ENCODE results near the gene B2M.

The B2M gene

DNA sequence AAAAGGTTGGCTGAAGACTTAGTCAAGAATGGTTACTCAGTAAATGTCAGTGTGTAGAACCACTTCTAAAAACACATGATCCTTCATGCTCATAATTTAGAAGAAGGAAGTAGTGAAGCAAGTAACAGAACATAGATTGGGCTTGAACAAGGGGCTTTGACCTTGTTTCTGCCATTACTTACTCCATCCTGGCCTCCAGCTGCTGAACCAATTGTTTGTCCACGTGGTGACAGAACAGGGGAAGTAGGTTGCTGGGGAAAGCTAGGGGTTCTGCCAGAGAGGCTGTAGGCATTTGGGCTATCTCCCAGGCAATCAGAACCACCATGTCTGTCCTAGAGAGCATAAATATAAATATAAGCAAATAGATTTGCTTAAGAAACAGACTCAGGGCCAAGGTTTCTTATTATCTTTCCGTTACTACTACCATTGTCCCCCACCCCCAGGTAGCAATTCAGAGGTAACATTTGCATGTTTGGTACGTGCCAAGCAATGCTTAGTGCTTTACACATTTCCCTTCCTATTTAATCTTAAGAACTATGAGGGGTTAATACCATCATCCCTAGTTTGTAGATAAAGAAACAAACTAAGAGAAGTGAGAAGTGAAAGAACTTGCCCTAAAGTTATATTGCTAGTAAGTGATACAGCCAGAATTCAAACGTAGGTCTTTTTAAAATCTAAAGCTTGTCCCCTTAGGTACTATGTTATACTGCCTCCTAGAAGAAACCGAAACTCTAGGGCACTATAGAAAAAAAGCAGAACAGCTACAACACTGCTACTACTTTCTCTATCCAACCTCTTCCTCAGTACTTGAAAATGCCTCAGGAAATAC lies 44.9 kb upstream of the B2M start:
- Histone ChIP-seq H4K8ac (ENCODE audit: low read depth, low read length) (no peak overlapping the region), H2AK5ac (ENCODE audit: low read length) (no peak overlapping the region), H3K23ac (ENCODE audit: low read length) (no peak overlapping the region), H3K36me3 (ENCODE audit: control insufficient read depth, insufficient read depth, low read length) (no peaks in the 10 kb centered on the region), H2BK15ac (replicated peaks; ENCODE audit: low read depth) (no peak overlapping the region), H2BK120ac (ENCODE audit: low read depth, low read length) (no peak overlapping the region), H3K27me3 (ENCODE audit: insufficient read depth, low read length, poor library complexity) (no peaks in the 10 kb centered on the region), H3K9ac (ENCODE audit: low read length) (no peak overlapping the region), H2BK5ac (ENCODE audit: low read length) (no peak overlapping the region), H3K27ac (ENCODE audit: low read depth, low read length) (no peak overlapping the region), H3K18ac (ENCODE audit: low read length) (no peak overlapping the region), H3K4me3 (ENCODE audit: low read length) (no peak overlapping the region), H3K79me1 (ENCODE audit: low read length) (peaks cover 1% of the 10 kb centered on the region), H3K4me2 (ENCODE audit: low read length) (no peak overlapping the region), H3K4me1 (ENCODE audit: control insufficient read depth, low read depth, low read length) (peaks cover 2% of the 10 kb centered on the region), H3K56ac (ENCODE audit: low read length) (no peak overlapping the region), H3K4ac (ENCODE audit: low read depth, low read length) (peak overlapping the region; percentile 50), H4K5ac (ENCODE audit: low read length) (no peak overlapping the region), H3K79me2 (ENCODE audit: control insufficient read depth, insufficient read depth, low read length) (peaks cover 2% of the 10 kb centered on the region)
- no CpG with 5 or more reads among the region's 5 CpGs for WGBS (ENCODE audit: extremely low coverage, insufficient coverage, low lambda C conversion rate)
- no peak for DNase-seq

- Histone ChIP-seq H4K5ac (ENCODE audit: low read length) (no peak overlapping the region), H3K27ac (ENCODE audit: low read depth, low read length) (no peak overlapping the region), H3K4me2 (ENCODE audit: low read length) (no peak overlapping the region), H2BK120ac (ENCODE audit: low read depth, low read length) (no peak overlapping the region), H3K79me1 (ENCODE audit: low read length) (peaks cover 1% of the 10 kb centered on the region), H3K18ac (ENCODE audit: low read length) (no peak overlapping the region), H2BK15ac (replicated peaks; ENCODE audit: low read depth) (no peak overlapping the region), H3K4me1 (ENCODE audit: control insufficient read depth, low read depth, low read length) (peaks cover 2% of the 10 kb centered on the region), H4K8ac (ENCODE audit: low read depth, low read length) (no peak overlapping the region), H3K56ac (ENCODE audit: low read length) (no peak overlapping the region), H3K36me3 (ENCODE audit: control insufficient read depth, insufficient read depth, low read length) (no peaks in the 10 kb centered on the region), H3K27me3 (ENCODE audit: insufficient read depth, low read length, poor library complexity) (no peaks in the 10 kb centered on the region), H3K4ac (ENCODE audit: low read depth, low read length) (no peak overlapping the region), H3K23ac (ENCODE audit: low read length) (no peak overlapping the region), H2BK5ac (ENCODE audit: low read length) (no peak overlapping the region), H2AK5ac (ENCODE audit: low read length) (no peak overlapping the region), H3K79me2 (ENCODE audit: control insufficient read depth, insufficient read depth, low read length) (peaks cover 2% of the 10 kb centered on the region), H3K9ac (ENCODE audit: low read length) (no peak overlapping the region), H3K4me3 (ENCODE audit: low read length) (no peak overlapping the region)
- WGBS (ENCODE audit: extremely low coverage, insufficient coverage, low lambda C conversion rate) = no CpG with 5 or more reads among the region's 3 CpGs
- no peak for DNase-seq
Measured at GRCh38 chr15:44667039-44667360, 44.3 kb upstream of the B2M start.

- Histone ChIP-seq H3K4me2 (ENCODE audit: low read length) (no peak overlapping the region), H3K79me1 (ENCODE audit: low read length) (no peaks in the 10 kb centered on the region), H3K4me3 (ENCODE audit: low read length) (no peak overlapping the region), H4K5ac (ENCODE audit: low read length) (no peak overlapping the region), H3K27ac (ENCODE audit: low read depth, low read length) (no peak overlapping the region), H3K27me3 (ENCODE audit: insufficient read depth, low read length, poor library complexity) (no peaks in the 10 kb centered on the region), H2BK120ac (ENCODE audit: low read depth, low read length) (no peak overlapping the region), H3K4me1 (ENCODE audit: control insufficient read depth, low read depth, low read length) (no peaks in the 10 kb centered on the region), H3K4ac (ENCODE audit: low read depth, low read length) (no peak overlapping the region), H3K9ac (ENCODE audit: low read length) (no peak overlapping the region), H3K79me2 (ENCODE audit: control insufficient read depth, insufficient read depth, low read length) (no peaks in the 10 kb centered on the region), H2BK5ac (ENCODE audit: low read length) (no peak overlapping the region), H2AK5ac (ENCODE audit: low read length) (no peak overlapping the region), H4K8ac (ENCODE audit: low read depth, low read length) (no peak overlapping the region), H3K23ac (ENCODE audit: low read length) (no peak overlapping the region), H3K56ac (ENCODE audit: low read length) (no peak overlapping the region), H3K36me3 (ENCODE audit: control insufficient read depth, insufficient read depth, low read length) (no peaks in the 10 kb centered on the region), H3K18ac (ENCODE audit: low read length) (no peak overlapping the region), H2BK15ac (replicated peaks; ENCODE audit: low read depth) (no peak overlapping the region)
- no CpG with 5 or more reads among the region's 2 CpGs for WGBS (ENCODE audit: extremely low coverage, insufficient coverage, low lambda C conversion rate)
- no peak for DNase-seq
Measured at GRCh38 chr15:44668921-44669320, 42.4 kb upstream of the B2M start.

DNA sequence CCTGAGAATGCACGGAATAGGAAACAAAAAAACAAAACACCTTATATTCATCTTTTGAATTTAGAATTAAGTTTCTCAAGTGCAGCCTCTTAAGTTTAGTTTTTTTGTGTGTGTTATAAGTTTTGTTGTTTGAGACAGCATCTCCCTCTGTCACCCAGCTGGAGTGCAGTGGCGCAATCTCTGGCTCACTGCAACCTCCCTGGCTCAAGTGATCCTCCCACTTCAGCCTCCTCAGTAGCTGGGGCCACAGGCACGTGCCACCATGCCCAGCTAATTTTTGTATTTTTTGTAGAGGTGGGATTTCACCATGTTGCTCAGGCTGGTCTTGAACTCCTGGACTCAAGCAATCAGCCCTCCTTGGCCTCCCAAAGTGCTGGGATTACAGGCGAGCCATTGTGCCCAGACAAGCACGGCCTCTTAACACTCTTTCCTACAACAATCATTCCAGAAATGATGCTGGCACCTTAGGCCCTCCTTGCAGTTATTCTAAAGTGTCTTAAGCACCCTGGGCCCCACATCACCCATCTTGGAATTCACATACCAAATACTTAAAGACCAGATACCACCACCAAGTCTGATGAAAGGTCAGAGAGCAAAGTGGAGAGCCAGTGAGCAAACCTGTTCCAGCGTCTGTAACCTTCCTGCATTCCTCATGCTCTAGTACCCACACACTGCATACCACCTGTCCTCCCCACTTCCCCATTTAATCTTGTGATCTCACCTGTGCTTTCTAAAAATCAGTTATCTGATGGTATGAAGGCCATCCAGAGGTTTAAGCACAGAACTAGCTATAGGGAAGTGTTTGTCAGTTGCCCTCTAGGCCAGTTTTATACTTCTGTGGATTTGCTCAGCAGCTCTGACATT lies 41.0 kb upstream of the B2M start:
- H4K8ac ChIP-seq (ENCODE audit: low read depth, low read length) = no peak overlapping the region
- H3K79me2 ChIP-seq (ENCODE audit: control insufficient read depth, insufficient read depth, low read length) = no peaks in the 10 kb centered on the region
- H3K36me3 ChIP-seq (ENCODE audit: control insufficient read depth, insufficient read depth, low read length) = no peaks in the 10 kb centered on the region
- no peaks in the 10 kb centered on the region for H3K4me1 ChIP-seq (ENCODE audit: control insufficient read depth, low read depth, low read length)
- WGBS (ENCODE audit: extremely low coverage, insufficient coverage, low lambda C conversion rate) = no CpG with 5 or more reads among the region's 6 CpGs
- H3K4me2 ChIP-seq (ENCODE audit: low read length) = no peak overlapping the region
- H2BK5ac ChIP-seq (ENCODE audit: low read length) = no peak overlapping the region
- no peak overlapping the region for H3K9ac ChIP-seq (ENCODE audit: low read length)
- H3K56ac ChIP-seq (ENCODE audit: low read length) = no peak overlapping the region
- no peak overlapping the region for H3K4ac ChIP-seq (ENCODE audit: low read depth, low read length)
- no peak overlapping the region for H2BK15ac ChIP-seq (replicated peaks; ENCODE audit: low read depth)
- no peak for DNase-seq
- H3K18ac ChIP-seq (ENCODE audit: low read length) = no peak overlapping the region
- no peak overlapping the region for H3K4me3 ChIP-seq (ENCODE audit: low read length)
- H3K27ac ChIP-seq (ENCODE audit: low read depth, low read length) = no peak overlapping the region
- H3K23ac ChIP-seq (ENCODE audit: low read length) = no peak overlapping the region
- no peak overlapping the region for H4K5ac ChIP-seq (ENCODE audit: low read length)
- H2AK5ac ChIP-seq (ENCODE audit: low read length) = no peak overlapping the region
- no peaks in the 10 kb centered on the region for H3K79me1 ChIP-seq (ENCODE audit: low read length)
- H3K27me3 ChIP-seq (ENCODE audit: insufficient read depth, low read length, poor library complexity) = no peaks in the 10 kb centered on the region
- no peak overlapping the region for H2BK120ac ChIP-seq (ENCODE audit: low read depth, low read length)

- Histone ChIP-seq H3K4me2 (ENCODE audit: low read length) (no peak overlapping the region), H3K4me3 (ENCODE audit: low read length) (no peak overlapping the region), H2BK5ac (ENCODE audit: low read length) (no peak overlapping the region), H3K36me3 (ENCODE audit: control insufficient read depth, insufficient read depth, low read length) (no peaks in the 10 kb centered on the region), H3K79me1 (ENCODE audit: low read length) (no peaks in the 10 kb centered on the region), H3K56ac (ENCODE audit: low read length) (no peak overlapping the region), H3K79me2 (ENCODE audit: control insufficient read depth, insufficient read depth, low read length) (no peaks in the 10 kb centered on the region), H3K9ac (ENCODE audit: low read length) (no peak overlapping the region), H3K23ac (ENCODE audit: low read length) (no peak overlapping the region), H3K18ac (ENCODE audit: low read length) (no peak overlapping the region), H2BK120ac (ENCODE audit: low read depth, low read length) (no peak overlapping the region), H4K5ac (ENCODE audit: low read length) (no peak overlapping the region), H2AK5ac (ENCODE audit: low read length) (no peak overlapping the region), H4K8ac (ENCODE audit: low read depth, low read length) (no peak overlapping the region), H2BK15ac (replicated peaks; ENCODE audit: low read depth) (no peak overlapping the region), H3K27me3 (ENCODE audit: insufficient read depth, low read length, poor library complexity) (no peaks in the 10 kb centered on the region), H3K4me1 (ENCODE audit: control insufficient read depth, low read depth, low read length) (no peaks in the 10 kb centered on the region), H3K27ac (ENCODE audit: low read depth, low read length) (no peak overlapping the region), H3K4ac (ENCODE audit: low read depth, low read length) (no peak overlapping the region)
- no CpG with 5 or more reads among the region's 2 CpGs for WGBS (ENCODE audit: extremely low coverage, insufficient coverage, low lambda C conversion rate)
- DNase-seq = no peak
Measured at GRCh38 chr15:44673639-44674038, 37.7 kb upstream of the B2M start.

Data from mesendoderm (in vitro differentiated cells).